ENCODE data around the gene MOCS2.

DNA sequence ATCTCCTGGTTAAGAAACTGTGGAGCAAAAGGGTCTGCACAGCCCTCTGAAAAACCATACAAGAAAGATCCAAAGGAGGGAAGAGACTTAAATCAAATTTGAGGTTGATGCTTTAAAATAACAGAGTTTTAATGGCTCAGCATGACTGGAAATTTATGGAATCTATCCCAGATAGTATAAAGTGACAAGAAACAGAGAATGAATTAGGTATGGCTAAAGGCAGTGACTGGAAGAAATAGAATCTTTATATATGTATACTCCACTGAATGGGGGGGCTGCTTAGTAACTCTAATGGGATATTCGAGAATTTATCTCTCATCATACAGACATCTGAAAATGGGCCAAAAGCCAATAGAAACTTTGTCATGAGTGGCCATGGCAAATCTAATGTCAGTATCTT, 17.6 kb upstream of the MOCS2 start:
- TF ChIP-seq, protein P1, sequence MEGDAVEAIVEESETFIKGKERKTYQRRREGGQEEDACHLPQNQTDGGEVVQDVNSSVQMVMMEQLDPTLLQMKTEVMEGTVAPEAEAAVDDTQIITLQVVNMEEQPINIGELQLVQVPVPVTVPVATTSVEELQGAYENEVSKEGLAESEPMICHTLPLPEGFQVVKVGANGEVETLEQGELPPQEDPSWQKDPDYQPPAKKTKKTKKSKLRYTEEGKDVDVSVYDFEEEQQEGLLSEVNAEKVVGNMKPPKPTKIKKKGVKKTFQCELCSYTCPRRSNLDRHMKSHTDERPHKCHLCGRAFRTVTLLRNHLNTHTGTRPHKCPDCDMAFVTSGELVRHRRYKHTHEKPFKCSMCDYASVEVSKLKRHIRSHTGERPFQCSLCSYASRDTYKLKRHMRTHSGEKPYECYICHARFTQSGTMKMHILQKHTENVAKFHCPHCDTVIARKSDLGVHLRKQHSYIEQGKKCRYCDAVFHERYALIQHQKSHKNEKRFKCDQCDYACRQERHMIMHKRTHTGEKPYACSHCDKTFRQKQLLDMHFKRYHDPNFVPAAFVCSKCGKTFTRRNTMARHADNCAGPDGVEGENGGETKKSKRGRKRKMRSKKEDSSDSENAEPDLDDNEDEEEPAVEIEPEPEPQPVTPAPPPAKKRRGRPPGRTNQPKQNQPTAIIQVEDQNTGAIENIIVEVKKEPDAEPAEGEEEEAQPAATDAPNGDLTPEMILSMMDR (IDR thresholded peaks at IDR 0.05; ENCODE audit: insufficient read depth, low read length, poor library complexity, severe bottlenecking): no peak
- TF ChIP-seq EZH2phosphoT487 (conservative IDR thresholded peaks at IDR 0.05; ENCODE audit: low read length): no peak
